ENCODE data around the gene TRIP12. TPM values are rescaled to one million over a fixed set of nuclear protein-coding genes. Genes with fewer than 3 reads are reported as not detected.
"Not testable (repeated sequence)": the region's sequence is repeated elsewhere in the genome, so short reads cannot be mapped to it uniquely, and the experiment has no call there.

Gene TRIP12
- polyA plus RNA-seq, 3 donors: 193 to 212 (median 207) TPM

DNA sequence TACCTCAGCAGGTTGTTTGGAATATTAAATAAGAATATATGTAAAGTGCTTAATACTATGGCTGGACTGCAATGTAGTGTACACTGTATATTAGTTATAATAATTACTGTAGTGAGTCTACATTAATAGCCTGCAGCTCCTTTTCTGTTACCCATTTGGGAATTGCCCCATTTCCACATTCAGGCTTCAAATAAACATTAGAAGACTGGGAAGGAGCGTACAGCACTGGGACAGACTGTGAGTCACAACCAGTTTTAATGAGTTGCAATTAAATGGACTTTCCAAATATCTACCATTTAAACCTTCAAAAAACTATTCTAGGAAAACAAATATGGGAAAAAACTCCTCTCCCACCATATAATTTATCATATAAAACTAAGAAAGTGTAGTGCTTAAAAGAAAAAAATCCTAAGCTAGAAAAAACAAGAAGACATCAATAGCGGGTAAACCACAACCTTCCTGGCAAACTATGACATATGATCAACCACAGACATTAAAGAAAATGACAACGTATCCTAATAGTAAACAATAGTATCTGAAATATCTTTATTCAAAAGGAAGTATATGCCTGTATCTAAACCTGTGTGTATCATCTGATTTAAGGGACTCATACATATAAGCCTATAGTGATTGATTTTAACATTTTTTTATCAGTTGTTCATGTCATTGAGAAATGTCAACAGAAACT, 86.1 kb downstream of the TRIP12 start:
- no peak for DNase-seq (ENCODE audit: low read depth in 3 of 3, low spot score in 2 of 3)

DNA sequence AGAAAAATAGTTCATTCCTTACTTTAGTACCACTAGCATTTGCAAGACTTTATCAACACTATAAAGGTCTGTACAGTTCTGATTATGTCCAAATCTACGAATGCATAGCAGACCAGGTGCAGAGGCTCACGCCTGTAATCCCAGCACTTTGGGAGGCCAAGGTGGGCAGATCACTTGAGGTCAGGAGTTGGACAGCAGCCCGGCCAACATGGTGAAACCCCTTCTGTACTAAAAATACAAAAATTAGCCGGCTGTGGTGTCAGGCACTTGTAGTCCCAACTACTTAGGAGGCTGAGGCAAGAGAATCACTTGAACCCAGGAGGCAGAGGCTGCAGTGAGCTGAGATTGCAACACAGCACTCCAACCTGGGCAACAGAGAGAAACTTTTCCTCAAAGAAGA, 87.4 kb downstream of the TRIP12 start:
- DNase-seq (ENCODE audit: low read depth in 3 of 3, low spot score in 2 of 3): not testable (repeated sequence)

DNA sequence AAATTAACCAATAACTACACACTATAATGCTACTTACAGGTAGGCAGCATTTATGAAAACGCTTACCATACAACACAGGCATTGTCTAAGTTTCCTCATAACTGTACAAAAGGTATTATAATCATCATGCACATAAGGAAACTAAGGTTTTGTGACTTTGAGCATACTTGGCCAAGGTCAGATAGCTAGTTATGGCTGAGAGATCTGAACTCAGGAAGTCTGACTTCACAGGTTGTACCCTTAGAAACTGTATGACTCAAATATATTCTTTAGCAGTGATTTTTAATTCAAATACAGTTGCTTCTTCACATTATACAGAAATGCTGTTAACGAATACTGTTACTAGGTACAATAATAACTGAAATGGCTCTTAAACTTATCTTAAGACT, 89.3 kb downstream of the TRIP12 start:
- DNase-seq (ENCODE audit: low read depth in 3 of 3, low spot score in 2 of 3): no peak

DNA sequence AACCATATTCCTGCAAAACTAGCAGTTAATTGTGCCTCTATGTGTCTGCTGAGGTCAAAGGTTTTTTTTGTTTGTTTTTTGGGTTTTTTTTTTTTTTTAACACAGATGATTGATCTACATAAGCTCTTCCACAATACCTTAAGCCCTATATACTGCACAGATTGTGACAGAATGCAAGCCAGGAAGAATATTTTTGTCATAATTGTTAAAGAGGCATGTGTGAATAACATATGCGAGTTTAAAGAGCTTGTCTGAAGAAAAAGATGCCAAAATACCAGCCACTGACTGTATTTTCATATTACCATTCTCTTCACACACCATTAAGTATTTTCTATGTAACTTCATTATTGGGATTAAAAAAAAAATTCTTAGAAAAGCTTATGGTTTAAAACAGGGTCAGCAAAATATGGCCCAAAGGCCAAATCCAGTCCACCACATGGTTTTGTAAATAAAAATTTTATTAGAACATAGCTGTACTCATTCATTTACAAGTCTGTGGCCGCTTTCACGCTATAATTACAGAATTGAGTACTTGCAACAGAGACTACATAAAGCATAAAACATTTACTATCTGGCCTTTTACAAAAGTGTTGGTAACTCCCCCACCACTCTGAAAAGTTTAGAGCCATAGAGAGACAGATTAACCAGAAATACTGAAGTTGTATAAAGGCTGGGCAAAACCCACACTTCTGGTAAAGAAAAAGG, 89.9 kb downstream of the TRIP12 start:
- DNase-seq (ENCODE audit: low read depth in 3 of 3, low spot score in 2 of 3): no peak

DNA sequence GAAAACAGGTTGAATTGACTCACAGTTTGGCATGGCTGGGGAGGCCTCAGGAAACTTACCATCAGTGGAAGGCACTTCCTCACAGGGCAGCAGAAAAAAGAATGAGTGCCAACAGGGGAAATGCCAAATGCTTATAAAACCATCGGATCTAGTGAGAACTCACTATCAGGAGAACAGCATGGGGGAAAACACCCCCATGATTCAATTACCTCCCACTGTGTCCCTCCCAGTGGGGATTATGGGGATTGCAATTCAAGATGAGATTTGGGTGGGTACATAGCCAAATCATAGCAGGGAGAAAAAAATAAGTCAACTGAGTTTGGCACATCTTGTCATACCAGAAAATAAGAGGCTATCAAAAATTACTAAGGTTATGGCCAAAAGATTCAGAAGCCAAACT, 96.3 kb downstream of the TRIP12 start:
- no peak for DNase-seq (ENCODE audit: low read depth in 3 of 3, low spot score in 2 of 3)

DNA sequence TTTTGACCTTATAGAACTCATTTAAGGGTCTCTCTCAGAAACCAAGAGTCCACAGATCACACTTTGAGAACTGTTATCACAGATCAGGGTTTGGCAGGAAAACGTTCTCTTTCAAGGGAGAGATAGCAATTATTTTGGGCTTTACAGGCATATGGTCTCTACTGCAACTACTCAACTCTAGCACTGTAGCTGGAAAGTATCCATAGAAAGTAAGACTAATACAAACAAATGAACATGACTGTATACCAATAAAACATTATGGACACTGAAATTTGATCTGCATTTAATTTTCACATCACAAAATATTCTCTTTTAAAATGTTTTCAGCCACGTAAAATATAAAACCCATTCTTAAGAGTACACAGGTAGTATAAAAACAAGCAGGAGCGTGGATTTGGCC, 100.5 kb downstream of the TRIP12 start:
- no peak for DNase-seq (ENCODE audit: low read depth in 3 of 3, low spot score in 2 of 3)

DNA sequence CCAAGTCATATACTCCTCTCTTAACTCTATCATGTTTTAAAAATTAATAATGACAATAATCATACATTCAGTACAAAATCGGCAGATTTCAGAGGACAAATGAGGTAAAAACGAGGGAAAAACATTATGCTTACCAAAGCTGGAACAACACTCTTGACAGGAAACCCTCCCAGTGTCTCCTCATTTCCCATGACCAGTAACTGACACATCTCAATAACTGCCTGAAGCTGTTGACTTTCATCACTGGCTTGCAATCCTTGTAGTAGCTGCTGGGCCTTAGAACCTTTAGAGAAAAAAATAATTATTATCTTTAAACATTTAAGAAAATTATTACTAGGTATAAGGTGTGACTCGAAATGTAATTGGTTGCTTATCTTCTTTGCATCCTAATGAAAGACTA, 103.6 kb downstream of the TRIP12 start:
- no peak for DNase-seq (ENCODE audit: low read depth in 3 of 3, low spot score in 2 of 3)

DNA sequence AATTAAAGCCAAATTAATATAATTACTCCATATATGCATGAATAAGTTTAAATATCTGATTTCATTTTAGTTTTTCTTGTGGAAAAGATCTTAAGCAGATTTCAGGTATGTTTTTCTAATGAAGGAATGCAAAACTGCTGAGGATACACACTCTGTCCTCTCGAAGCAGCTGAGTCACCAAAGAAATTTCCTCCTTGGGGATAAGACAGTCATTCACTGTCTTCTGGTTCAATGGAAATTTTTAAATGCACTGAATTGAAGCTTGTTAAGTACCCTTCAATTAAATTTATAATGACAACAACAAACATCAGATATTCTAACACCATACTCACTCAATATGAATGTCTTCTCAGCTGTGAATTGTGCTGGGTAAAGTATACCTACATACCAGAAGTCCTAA, 106.0 kb downstream of the TRIP12 start:
- no peak for DNase-seq (ENCODE audit: low read depth in 3 of 3, low spot score in 2 of 3)

DNA sequence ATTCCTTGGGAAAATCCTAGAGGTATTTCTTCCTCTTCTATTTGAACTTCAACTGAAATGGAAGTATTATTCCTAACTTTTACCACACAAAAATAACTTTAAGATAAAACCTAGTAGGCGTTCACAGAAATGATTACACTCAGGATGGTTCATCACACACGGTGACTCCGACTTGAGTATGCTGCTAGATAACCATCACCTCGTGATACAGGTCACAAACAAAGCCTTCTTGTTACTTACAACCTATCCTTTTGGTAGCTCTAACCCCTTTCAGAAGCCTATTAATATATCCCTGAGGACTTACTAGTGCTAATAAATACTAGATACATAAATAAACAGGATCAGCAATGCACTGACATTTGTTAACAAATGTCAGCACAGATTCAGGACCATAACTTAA, 106.5 kb downstream of the TRIP12 start:
- DNase-seq (ENCODE audit: low read depth in 3 of 3, low spot score in 2 of 3): no peak

DNA sequence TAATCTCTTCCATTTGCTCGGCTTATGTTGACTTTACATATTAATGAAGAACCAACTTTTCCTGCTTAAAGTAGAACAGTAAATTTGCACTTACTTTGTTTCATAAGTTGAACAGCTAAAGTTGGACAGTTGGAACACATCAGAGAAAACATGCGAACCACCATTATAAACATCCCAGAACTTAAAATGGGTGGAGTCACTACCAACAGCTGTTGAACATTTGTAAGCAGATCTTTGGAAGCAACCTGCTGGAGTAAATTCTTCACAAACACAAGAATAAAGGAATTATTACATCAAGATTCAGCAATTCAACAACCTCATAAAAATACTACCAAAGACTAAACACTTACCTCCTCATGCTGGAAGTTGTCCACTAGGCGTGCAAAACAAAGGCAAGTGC, 111.0 kb downstream of the TRIP12 start:
- no peak for DNase-seq (ENCODE audit: low read depth in 3 of 3, low spot score in 2 of 3)

DNA sequence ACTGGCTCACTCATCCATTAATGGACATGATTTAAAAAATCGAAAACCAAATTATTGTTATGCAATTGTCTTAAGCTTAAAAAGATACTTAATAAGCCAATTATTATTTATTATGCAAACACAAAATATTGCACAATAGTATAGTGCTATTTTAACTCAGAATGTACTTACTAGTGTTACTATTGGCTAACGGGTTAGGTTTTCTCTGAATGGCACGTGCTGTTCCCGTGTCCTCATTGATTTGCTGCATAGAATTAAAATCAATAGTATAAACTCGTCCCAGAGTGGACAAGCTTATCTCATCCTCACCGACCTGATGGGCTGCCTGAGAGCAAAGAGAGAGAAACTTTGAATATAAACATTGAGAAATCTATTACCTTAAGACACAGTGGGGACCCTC, 116.2 kb downstream of the TRIP12 start:
- DNase-seq (ENCODE audit: low read depth in 3 of 3, low spot score in 2 of 3): no peak

DNA sequence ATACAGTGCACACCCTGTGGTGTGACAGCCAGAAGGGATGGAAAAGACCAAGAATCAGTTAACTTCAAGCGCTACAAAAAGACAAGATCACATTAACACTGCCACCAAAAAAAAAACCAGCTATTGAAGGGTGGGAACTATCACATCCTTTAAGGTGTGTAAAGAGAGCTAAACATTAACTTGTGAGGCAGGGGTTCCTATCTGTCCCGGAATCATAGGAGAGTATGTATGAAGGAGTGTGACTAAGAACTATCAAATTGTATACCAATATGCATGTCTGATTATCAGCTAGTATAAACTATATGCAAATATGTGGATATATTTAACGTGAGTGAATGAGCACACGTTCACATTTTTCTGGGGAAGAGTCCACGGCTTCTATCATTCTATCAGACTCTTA, 119.0 kb downstream of the TRIP12 start:
- no peak for DNase-seq (ENCODE audit: low read depth in 3 of 3, low spot score in 2 of 3)

DNA sequence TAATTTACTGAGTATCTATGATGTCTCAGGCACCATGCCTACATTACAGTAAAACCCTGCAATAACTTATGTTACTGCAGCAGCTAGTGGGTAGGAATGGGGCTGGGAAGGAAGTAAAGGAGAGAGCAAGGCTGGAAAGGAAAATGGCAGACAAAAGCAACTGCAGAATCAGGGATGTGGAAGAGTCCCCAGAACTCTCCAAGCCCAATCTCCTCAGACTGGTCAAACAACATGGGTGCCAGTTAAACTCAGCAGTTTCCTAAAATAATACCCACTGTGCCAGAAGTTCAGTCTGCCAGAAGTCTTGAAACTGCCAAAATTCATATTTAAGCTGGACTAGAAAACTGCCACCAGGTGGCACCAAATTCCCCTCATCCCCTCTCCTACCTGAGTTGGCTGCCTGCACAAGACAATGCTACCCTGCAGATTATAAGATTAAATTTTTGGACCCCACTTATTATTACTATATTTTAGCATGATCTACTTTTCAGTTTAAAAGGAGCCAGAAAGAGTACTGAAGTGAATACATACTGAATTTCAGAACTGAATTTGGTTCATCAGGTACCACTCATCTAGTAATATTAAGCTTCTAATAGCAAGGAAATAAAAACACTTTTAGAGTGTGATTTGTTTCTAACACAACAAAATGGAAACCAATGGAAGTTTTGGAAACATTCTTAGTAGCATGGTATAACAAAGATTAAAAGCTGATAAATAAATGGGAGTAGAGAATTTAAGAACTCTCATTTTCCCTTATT, 120.6 kb downstream of the TRIP12 start:
- peak in 2 of 3 donors; percentile 19 to 30 for DNase-seq (ENCODE audit: low read depth in 3 of 3, low spot score in 2 of 3)

DNA sequence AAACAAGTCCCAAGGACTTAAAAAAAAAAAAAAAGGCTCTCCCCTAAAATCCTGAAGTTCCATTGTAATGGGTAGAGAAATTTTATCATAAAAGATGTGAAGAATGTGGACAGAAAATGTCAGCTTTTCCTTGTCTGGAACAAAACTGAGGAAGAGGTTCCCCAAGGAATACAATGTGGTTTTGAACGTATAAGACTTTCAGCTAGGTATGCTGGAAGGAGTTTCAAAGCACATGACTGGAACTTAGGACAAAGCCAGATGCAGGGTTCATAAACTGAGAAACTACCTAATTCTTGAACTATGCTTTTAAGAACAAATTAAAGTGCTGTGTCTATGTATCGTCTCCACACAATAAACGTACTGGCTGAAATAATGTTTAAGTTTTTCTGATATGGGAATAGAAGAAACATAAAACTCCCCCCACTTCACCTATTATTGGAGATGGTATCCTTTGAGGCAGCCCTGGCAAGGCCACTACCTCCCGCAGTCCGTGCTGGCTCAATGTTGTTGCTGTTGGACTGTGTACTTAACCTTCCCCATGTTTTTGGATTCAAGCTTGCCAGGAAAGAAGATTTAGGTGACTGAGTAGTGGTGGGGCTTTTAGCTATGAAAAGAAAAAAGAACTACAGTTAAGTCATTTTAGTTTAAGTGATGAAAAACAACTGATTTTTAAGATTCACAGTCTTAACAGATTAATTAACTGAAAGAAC, 123.2 kb downstream of the TRIP12 start:
- no peak for DNase-seq (ENCODE audit: low read depth in 3 of 3, low spot score in 2 of 3)

DNA sequence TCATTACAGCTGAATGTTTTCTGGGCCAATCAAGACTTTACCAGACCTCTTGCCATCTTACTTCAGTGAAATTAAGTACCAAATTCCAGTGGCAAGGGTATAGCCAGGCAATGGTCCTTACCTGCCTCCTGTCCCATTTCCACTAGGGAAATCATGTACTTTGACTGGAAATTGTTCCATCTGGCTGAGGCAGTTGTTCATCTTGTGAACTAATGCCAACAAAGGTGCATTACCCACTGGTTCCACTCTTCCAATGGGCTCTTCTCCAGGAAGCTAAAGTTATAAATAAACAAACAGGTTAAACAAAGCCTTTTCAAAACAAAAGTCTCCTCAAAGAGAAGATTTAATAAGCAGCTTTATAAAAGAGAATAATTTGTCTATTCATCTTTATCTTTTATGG, 126.8 kb downstream of the TRIP12 start:
- DNase-seq (ENCODE audit: low read depth in 3 of 3, low spot score in 2 of 3): no peak

DNA sequence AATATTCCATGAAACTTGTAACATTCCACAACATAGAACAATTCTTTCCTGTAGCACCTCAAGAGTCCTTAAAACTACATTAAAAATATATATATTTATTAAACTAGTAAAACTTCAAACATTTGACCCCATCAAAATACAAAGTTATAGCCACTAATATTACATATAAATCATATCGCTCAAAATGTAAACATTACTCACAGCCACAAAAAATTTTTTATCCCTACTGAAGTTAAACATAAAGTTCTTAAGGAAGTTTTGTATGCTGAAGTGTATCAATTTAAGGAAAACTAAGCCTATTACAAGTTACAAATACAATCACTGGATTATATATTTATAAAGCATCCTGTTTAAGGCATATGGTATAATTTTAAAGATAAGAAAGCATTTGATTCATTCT, 127.2 kb downstream of the TRIP12 start:
- DNase-seq (ENCODE audit: low read depth in 3 of 3, low spot score in 2 of 3): no peak

DNA sequence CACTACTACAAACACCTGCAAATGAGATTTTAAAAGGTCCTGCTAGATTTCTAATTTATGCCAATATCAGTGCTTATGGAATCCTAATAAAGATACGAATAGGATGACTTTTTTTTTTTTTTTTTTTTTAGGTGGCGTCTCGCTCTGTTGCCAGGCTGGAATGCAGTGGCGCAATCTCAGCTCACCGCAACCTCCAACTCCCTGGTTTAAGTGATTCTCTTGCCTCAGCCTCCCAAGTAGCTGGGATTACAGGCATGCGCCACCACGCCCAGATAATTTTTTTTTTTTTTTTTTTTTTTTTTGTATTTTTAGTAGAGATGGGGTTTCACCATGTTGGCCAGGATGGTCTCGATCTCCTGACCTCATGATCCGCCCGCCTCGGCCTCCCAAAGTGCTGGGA, 135.5 kb downstream of the TRIP12 start:
- DNase-seq (ENCODE audit: low read depth in 3 of 3, low spot score in 2 of 3): not testable (repeated sequence)

DNA sequence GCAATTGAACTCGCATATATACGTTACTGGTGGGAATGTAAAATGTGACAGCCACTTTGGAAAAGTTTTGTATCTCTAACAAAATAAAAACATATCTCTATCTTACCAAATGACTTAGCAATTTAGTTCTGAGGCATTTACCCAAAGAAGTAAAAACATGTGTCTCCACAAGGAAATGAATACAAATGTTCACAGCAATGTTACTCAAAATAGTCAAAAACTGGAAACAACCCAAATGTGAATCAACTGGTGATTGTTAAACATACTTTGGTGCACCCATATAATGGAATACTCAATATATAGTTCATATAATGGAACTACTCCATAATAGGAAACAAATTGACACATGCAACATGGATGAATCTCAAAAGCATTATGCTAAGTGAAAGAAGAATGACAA, 137.0 kb downstream of the TRIP12 start:
- DNase-seq (ENCODE audit: low read depth in 3 of 3, low spot score in 2 of 3): no peak

DNA sequence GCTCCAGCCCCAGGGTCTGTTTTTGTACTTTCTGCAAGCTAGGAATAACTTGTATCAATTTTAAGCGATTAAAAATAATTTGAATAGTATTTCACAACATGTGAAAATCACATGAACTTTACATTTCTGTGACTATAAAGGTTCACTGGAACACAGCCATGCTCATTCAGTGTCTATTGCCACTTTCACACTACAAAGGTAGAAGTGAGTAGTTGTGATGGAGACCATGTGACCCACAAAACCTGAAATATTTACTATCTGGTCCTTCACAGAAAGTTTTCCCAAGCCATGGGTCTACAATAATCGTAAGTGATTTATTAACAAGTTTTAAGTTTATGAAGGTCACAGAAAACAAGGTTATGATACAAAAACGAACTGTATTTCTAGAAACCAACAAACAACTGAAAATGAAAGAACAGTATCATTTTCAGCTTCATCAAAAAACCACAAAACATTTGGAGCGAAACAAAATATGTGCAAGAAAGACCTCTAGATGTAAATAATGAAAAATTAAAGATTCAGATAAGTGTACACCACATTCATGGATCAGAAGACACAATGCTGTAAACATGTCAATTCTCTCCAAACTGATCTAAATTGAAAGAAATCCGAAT, 138.6 kb downstream of the TRIP12 start:
- no peak for DNase-seq (ENCODE audit: low read depth in 3 of 3, low spot score in 2 of 3)

DNA sequence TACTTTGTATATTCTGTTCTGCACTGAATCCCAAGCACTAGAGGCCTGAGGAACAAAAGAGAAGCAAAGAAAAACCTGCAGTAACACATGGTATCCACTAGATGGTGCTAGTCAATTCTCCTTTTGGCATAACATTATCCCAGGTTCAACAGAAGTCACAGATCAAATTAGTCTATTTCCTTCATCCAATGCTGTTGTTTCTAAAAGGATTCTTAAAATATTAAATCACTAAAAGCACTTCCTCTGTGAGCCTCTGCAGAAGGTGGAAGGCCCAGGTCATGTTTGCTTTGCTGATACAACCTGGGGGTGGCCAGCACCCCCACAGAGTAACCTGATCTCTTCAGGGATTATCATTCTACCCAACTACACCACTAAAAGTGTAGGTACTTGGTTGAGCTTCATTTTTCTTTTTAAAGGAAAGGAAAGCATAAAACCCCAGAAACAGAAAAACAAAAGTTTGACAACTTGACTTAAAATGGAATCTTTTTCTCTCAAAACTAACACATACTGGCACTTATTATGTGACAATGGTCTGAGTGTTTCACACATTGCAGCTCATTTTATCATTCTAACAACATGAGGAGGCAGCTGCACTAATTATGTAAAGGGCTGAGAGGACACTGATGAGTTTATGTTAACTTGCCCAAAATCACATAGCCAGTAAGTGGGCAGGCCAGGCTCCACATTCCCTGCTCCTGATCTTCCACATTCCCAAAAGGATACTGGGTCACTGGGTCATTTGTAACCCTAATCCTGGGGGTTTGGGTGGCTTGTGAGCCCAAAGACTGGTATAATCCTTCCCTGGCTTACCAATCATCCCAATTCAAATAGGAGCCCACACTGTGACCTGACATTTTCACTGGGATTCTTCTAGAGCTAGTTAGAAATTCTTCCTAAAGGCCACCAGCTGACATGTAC, 140.7 kb downstream of the TRIP12 start:
- DNase-seq (ENCODE audit: low read depth in 3 of 3, low spot score in 2 of 3): peak in 2 of 3 donors; percentile 17 to 23

All from right renal cortex interstitium (tissue), 3 donors.